Measurements from ENCODE around the gene RHCE. TPM values are rescaled to one million over a fixed set of nuclear protein-coding genes. Genes with fewer than 3 reads are reported as not detected.
"Not testable (repeated sequence)": the region's sequence is repeated elsewhere in the genome, so short reads cannot be mapped to it uniquely, and the experiment has no call there.

Gene RHCE
- total RNA-seq, 1 donor from 2014 or later: 0.08 TPM

DNA sequence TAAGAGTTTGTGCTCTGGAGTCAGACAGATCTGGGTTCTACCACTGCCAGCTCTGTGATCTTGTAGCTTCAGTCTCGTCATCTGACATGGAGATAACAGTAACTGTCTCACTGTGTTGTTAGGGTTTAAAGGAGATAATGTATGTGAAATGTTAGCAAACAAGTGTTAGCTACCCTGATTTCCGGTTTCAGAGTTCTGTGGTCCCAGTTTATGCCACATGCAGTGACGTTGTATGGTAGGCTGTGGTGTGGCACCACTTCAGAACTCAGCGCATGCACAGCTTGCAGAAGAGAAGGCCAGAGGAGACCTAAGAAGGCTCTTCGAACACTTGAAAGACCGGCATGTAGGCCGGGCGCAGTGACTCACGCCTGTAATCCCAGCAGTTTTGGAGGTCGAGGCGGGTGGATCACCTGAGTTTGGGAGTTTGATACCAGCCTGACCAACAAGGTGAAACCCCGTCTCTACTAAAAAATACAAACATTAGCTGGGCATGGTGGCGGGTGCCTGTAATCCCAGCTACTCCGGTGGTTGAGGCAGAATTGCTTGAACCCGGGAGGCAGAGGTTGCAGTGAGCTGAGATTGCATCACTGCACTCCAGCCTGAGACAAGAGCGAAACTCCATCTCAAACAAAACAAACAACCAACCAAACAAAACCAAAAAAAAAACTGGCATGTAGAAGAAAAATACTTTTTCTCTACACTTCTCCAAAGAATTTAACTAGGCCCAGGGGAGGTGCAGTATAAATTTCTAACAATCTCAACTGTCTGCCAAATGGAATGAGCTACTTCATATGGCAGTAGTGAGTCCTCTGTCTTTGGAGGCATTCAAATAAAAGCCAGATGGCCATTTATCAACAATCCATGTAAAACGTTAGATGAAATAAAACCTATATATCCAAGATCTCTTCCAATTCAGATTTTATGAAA, 92.5 kb downstream of the RHCE start:
- not testable (repeated sequence) for H3K36me3 ChIP-seq (ENCODE audit: control insufficient read depth, insufficient read depth, low read length); H3K27me3 ChIP-seq (ENCODE audit: control insufficient read depth, insufficient read depth, low read length); H3K4me3 ChIP-seq (ENCODE audit: low read depth, low read length); DNase-seq (ENCODE audit: low read depth)

DNA sequence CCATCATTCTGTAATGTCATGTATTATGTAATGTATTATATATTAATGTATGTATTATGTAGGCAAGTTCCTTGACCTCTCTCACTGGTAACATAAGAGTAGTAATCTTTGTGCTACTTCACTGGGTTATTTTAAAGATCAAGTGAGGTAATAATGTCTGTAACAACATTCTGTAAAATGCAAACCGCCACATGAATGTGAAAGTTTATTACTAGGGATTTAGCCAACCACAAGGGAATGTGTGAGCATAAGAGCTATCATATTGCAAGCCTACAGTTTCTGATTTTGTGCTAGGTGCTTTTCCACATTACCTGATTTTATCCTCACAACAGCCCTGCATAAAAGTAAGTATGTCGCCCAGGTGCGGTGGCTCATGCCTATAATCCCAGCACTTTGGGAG, 96.2 kb downstream of the RHCE start:
- H3K4me3 ChIP-seq (ENCODE audit: low read depth, low read length); H3K36me3 ChIP-seq (ENCODE audit: control insufficient read depth, insufficient read depth, low read length); DNase-seq (ENCODE audit: low read depth); H3K27me3 ChIP-seq (ENCODE audit: control insufficient read depth, insufficient read depth, low read length): not testable (repeated sequence)

- H3K4me3 ChIP-seq (ENCODE audit: low read depth, low read length); H3K36me3 ChIP-seq (ENCODE audit: control insufficient read depth, insufficient read depth, low read length); H3K27me3 ChIP-seq (ENCODE audit: control insufficient read depth, insufficient read depth, low read length); DNase-seq (ENCODE audit: low read depth): not testable (repeated sequence)
Observed at GRCh38 chr1:25322127-25322526, 98.5 kb downstream of the RHCE start.

- not testable (repeated sequence) for H3K4me3 ChIP-seq (ENCODE audit: low read depth, low read length); H3K27me3 ChIP-seq (ENCODE audit: control insufficient read depth, insufficient read depth, low read length); H3K36me3 ChIP-seq (ENCODE audit: control insufficient read depth, insufficient read depth, low read length); DNase-seq (ENCODE audit: low read depth)
Observed at GRCh38 chr1:25320314-25320938, 100.2 kb downstream of the RHCE start.

DNA sequence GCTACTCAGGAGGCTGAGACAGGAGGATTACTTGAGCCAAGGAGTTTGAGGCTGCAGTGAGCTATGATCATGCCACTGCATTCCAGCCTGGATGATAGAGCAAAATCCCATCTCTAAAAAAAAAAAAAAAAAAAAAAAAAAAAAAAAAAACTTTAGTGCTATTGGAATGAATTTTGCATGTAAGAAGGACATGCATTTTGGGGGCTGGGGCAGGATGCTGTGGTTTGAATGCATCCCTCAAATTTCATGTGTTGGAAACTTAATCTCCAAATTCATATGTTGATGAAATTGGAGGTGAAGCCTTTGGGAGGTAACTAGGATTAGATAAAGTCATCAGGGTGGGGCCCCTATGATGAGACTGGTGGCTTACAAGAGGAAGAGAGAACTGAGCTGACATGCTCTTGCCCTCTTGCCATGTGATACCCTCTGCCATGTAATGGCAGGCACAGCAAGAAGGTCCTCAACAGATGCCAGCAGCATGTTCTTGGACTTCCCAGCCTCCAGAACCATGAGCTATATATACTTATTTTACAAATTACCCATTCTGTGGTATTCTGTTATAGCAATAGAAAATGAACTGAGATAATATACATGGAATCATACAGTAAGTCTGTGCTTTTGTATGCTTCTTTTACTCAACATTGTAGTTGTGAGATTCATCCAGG, 107.7 kb downstream of the RHCE start:
- H3K27me3 ChIP-seq (ENCODE audit: control insufficient read depth, insufficient read depth, low read length); H3K4me3 ChIP-seq (ENCODE audit: low read depth, low read length); H3K36me3 ChIP-seq (ENCODE audit: control insufficient read depth, insufficient read depth, low read length); DNase-seq (ENCODE audit: low read depth): not testable (repeated sequence)

Other genes with a start within 250 kb of the RHCE start
- 63.3 and 80.7 TPM in 2 replicates for gene SYF2, start 188.3 kb downstream of the RHCE start, total RNA-seq
- 48.6 and 55.0 TPM in 2 replicates for gene RSRP1, start 173.4 kb downstream of the RHCE start, total RNA-seq
- not detected in 2 replicates for gene RHD, start 148.3 kb downstream of the RHCE start, total RNA-seq
- 88.5 and 99.2 TPM in 2 replicates for gene TMEM50A, start 82.5 kb downstream of the RHCE start, total RNA-seq
- gene MACO1, start 10.1 kb upstream of the RHCE start, total RNA-seq: 22.7 and 24.9 TPM in 2 replicates
- gene LDLRAP1, start 122.8 kb upstream of the RHCE start, total RNA-seq: 7.5 and 15.3 TPM in 2 replicates
- gene MAN1C1, start 196.0 kb upstream of the RHCE start, total RNA-seq: 1.4 and 4.3 TPM in 2 replicates

All from kidney epithelial cell (primary cell).